ENCODE measurements around the gene ELL2.

DNA sequence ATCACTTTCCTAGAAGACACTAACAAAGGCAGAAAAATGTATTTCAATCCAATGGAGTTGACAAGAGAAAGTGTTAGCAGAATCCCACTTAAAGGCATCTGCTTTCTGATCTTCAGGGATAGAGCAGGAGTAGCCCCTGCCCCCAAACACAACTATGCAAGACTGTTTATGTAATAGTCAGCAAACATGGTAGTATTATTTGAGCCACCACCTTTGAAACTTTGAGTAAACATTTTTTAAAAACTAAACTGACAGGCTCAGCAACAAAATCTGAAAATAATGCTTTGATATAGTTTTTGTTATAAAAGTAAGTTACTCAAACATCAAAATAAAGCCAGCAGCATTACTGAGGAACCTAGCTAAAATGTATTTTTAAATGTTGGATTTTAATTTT is 4.8 kb downstream of the ELL2 start:
- TF ChIP-seq, protein P1, sequence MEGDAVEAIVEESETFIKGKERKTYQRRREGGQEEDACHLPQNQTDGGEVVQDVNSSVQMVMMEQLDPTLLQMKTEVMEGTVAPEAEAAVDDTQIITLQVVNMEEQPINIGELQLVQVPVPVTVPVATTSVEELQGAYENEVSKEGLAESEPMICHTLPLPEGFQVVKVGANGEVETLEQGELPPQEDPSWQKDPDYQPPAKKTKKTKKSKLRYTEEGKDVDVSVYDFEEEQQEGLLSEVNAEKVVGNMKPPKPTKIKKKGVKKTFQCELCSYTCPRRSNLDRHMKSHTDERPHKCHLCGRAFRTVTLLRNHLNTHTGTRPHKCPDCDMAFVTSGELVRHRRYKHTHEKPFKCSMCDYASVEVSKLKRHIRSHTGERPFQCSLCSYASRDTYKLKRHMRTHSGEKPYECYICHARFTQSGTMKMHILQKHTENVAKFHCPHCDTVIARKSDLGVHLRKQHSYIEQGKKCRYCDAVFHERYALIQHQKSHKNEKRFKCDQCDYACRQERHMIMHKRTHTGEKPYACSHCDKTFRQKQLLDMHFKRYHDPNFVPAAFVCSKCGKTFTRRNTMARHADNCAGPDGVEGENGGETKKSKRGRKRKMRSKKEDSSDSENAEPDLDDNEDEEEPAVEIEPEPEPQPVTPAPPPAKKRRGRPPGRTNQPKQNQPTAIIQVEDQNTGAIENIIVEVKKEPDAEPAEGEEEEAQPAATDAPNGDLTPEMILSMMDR (IDR thresholded peaks at IDR 0.05) = no peak
- TF ChIP-seq ZNF219 (CRISPR knock-in tag; IDR thresholded peaks at IDR 0.05; ENCODE audit: borderline replicate concordance) (no peak), PRRX2 (CRISPR knock-in tag; IDR thresholded peaks at IDR 0.05) (no peak), CREM (CRISPR knock-in tag; IDR thresholded peaks at IDR 0.05) (no peak), ZNF317 (CRISPR knock-in tag; IDR thresholded peaks at IDR 0.05; ENCODE audit: borderline replicate concordance, low read depth) (no peak), SP1 (CRISPR knock-in tag; conservative IDR thresholded peaks at IDR 0.05) (no peak), TCF7 (CRISPR knock-in tag; IDR thresholded peaks at IDR 0.05; ENCODE audit: low read depth) (no peak), KAT7 (CRISPR knock-in tag; IDR thresholded peaks at IDR 0.05; ENCODE audit: borderline replicate concordance) (no peak), NFE2L1 (CRISPR knock-in tag; IDR thresholded peaks at IDR 0.05) (no peak), ZNF138 (CRISPR knock-in tag; conservative IDR thresholded peaks at IDR 0.05) (no peak)
- TF ChIP-seq, protein P2, sequence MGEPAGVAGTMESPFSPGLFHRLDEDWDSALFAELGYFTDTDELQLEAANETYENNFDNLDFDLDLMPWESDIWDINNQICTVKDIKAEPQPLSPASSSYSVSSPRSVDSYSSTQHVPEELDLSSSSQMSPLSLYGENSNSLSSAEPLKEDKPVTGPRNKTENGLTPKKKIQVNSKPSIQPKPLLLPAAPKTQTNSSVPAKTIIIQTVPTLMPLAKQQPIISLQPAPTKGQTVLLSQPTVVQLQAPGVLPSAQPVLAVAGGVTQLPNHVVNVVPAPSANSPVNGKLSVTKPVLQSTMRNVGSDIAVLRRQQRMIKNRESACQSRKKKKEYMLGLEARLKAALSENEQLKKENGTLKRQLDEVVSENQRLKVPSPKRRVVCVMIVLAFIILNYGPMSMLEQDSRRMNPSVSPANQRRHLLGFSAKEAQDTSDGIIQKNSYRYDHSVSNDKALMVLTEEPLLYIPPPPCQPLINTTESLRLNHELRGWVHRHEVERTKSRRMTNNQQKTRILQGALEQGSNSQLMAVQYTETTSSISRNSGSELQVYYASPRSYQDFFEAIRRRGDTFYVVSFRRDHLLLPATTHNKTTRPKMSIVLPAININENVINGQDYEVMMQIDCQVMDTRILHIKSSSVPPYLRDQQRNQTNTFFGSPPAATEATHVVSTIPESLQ (CRISPR knock-in tag; IDR thresholded peaks at IDR 0.05) = no peak
- TF ChIP-seq, protein P3, sequence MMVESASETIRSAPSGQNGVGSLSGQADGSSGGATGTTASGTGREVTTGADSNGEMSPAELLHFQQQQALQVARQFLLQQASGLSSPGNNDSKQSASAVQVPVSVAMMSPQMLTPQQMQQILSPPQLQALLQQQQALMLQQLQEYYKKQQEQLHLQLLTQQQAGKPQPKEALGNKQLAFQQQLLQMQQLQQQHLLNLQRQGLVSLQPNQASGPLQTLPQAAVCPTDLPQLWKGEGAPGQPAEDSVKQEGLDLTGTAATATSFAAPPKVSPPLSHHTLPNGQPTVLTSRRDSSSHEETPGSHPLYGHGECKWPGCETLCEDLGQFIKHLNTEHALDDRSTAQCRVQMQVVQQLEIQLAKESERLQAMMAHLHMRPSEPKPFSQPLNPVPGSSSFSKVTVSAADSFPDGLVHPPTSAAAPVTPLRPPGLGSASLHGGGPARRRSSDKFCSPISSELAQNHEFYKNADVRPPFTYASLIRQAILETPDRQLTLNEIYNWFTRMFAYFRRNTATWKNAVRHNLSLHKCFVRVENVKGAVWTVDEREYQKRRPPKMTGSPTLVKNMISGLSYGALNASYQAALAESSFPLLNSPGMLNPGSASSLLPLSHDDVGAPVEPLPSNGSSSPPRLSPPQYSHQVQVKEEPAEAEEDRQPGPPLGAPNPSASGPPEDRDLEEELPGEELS (CRISPR knock-in tag; IDR thresholded peaks at IDR 0.05) = no peak
- TF ChIP-seq, protein P4, sequence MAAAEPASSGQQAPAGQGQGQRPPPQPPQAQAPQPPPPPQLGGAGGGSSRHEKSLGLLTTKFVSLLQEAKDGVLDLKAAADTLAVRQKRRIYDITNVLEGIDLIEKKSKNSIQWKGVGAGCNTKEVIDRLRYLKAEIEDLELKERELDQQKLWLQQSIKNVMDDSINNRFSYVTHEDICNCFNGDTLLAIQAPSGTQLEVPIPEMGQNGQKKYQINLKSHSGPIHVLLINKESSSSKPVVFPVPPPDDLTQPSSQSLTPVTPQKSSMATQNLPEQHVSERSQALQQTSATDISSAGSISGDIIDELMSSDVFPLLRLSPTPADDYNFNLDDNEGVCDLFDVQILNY (CRISPR knock-in tag; IDR thresholded peaks at IDR 0.05) = no peak
